Measurements from ENCODE around the gene STS. TPM values are rescaled to one million over a fixed set of nuclear protein-coding genes. Genes with fewer than 3 reads are reported as not detected.
A peak's percentile ranks its signal among the peaks of the same experiment; 100 is the strongest.

STS gene
- total and polyA plus RNA-seq, 2 donors from 2014 or later, result 2.7 to 13.4 TPM

- H3K9ac ChIP-seq (ENCODE audit: low read length in 3 of 3), result no peak overlapping the region
- H3K36me3 ChIP-seq (ENCODE audit: control insufficient read depth in 2 of 3, insufficient read depth in 3 of 3, low read length in 3 of 3), result no peaks in the 10 kb centered on the region
- H3K27ac ChIP-seq (ENCODE audit: low read depth in 2 of 2, low read length in 2 of 2), result no peak overlapping the region
- H3K4me1 ChIP-seq (ENCODE audit: control insufficient read depth in 2 of 3, insufficient read depth in 2 of 3, low read depth in 1 of 3, low read length in 3 of 3), result peaks cover 0 to 20% (median 3%) of the 10 kb centered on the region in 3 donors
- FAIRE-seq, result peak; percentile 49
- intact Hi-C loops (cut with DNase I), result no loop called here
- TF ChIP-seq, protein P1, sequence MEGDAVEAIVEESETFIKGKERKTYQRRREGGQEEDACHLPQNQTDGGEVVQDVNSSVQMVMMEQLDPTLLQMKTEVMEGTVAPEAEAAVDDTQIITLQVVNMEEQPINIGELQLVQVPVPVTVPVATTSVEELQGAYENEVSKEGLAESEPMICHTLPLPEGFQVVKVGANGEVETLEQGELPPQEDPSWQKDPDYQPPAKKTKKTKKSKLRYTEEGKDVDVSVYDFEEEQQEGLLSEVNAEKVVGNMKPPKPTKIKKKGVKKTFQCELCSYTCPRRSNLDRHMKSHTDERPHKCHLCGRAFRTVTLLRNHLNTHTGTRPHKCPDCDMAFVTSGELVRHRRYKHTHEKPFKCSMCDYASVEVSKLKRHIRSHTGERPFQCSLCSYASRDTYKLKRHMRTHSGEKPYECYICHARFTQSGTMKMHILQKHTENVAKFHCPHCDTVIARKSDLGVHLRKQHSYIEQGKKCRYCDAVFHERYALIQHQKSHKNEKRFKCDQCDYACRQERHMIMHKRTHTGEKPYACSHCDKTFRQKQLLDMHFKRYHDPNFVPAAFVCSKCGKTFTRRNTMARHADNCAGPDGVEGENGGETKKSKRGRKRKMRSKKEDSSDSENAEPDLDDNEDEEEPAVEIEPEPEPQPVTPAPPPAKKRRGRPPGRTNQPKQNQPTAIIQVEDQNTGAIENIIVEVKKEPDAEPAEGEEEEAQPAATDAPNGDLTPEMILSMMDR (IDR thresholded peaks at IDR 0.05; ENCODE audit: borderline replicate concordance, extremely low read depth, insufficient read depth), result no peak
- H3K4me3 ChIP-seq (ENCODE audit: low read length in 3 of 3), result no peak overlapping the region
- no peak for DNase-seq
- H3K27me3 ChIP-seq (ENCODE audit: control insufficient read depth, insufficient read depth, low read length), result no peaks in the 10 kb centered on the region
- H3K9me3 ChIP-seq (ENCODE audit: control insufficient read depth in 2 of 3, insufficient read depth in 1 of 3, low read length in 3 of 3), result no peaks in the 10 kb centered on the region
Measured at GRCh38 chrX:7112071-7112470, 35.4 kb upstream of the STS start.

DNA sequence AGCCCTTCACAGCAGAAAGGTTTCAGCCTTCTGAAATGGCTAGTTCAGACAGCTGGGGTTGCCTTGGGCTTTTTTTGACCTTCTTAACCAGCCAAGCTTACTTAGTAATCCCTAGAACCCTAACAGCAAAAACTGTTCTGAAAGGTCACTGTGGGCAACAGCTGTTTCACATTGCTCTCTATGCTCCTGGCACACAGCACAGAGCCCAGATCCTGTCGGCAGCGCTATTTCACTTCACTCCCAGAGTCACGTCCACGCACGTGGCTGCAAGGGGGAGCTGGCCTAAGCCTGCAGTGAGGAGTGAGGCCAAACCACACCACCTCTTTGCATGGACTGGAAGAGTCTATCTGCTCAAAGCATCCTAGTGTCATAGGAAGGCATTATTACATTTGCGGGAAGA, 32.0 kb upstream of the STS start:
- Histone ChIP-seq H3K27me3 (ENCODE audit: control insufficient read depth, insufficient read depth, low read length) (no peaks in the 10 kb centered on the region), H3K4me3 (ENCODE audit: low read length in 3 of 3) (no peak overlapping the region), H3K36me3 (ENCODE audit: control insufficient read depth in 2 of 3, insufficient read depth in 3 of 3, low read length in 3 of 3) (no peaks in the 10 kb centered on the region), H3K9ac (ENCODE audit: low read length in 3 of 3) (no peak overlapping the region), H3K4me1 (ENCODE audit: control insufficient read depth in 2 of 3, insufficient read depth in 2 of 3, low read depth in 1 of 3, low read length in 3 of 3) (peaks cover 2 to 16% (median 3%) of the 10 kb centered on the region in 3 donors), H3K9me3 (ENCODE audit: control insufficient read depth in 2 of 3, insufficient read depth in 1 of 3, low read length in 3 of 3) (no peaks in the 10 kb centered on the region), H3K27ac (ENCODE audit: low read depth in 2 of 2, low read length in 2 of 2) (no peak overlapping the region)
- TF ChIP-seq, protein P1 (IDR thresholded peaks at IDR 0.05; ENCODE audit: borderline replicate concordance, extremely low read depth, insufficient read depth), result no peak
- FAIRE-seq (no peak), DNase-seq (no peak)
- intact Hi-C loops (cut with DNase I), result no loop called here

GRCh38 chrX:7116081-7116480, 31.4 kb upstream of the STS start:
- no peaks in the 10 kb centered on the region for H3K27me3 ChIP-seq (ENCODE audit: control insufficient read depth, insufficient read depth, low read length)
- intact Hi-C loops (cut with DNase I), result no loop called here
- no peak for DNase-seq
- H3K9ac ChIP-seq (ENCODE audit: low read length in 3 of 3), result no peak overlapping the region
- H3K4me1 ChIP-seq (ENCODE audit: control insufficient read depth in 2 of 3, insufficient read depth in 2 of 3, low read depth in 1 of 3, low read length in 3 of 3), result peaks cover 2 to 18% (median 3%) of the 10 kb centered on the region in 3 donors
- no peak for FAIRE-seq
- no peaks in the 10 kb centered on the region for H3K36me3 ChIP-seq (ENCODE audit: control insufficient read depth in 2 of 3, insufficient read depth in 3 of 3, low read length in 3 of 3)
- no peak overlapping the region for H3K27ac ChIP-seq (ENCODE audit: low read depth in 2 of 2, low read length in 2 of 2)
- no peak overlapping the region for H3K4me3 ChIP-seq (ENCODE audit: low read length in 3 of 3)
- TF ChIP-seq, protein P1 (IDR thresholded peaks at IDR 0.05; ENCODE audit: borderline replicate concordance, extremely low read depth, insufficient read depth), result no peak
- H3K9me3 ChIP-seq (ENCODE audit: control insufficient read depth in 2 of 3, insufficient read depth in 1 of 3, low read length in 3 of 3), result no peaks in the 10 kb centered on the region

DNA sequence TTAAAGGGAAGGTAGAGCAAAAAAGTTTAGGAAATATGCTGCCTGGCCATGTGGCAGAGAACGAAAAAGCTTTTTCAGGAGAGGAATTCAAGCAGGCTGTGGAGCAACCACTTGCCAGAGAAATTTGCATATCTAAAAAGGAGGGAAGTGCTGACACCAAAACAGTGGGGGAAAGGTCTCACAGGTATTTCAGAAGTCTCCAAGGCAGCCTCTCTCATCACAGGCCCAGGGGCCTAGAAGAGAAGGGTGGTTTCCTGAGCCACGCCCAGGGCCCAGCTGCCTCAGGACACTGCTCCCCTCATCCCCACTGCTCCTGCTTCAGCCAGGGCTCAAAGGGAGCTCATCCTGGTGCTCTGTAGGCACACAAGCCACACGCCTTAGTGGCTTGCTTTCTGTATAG, 29.9 kb upstream of the STS start:
- Histone ChIP-seq H3K9me3 (ENCODE audit: control insufficient read depth in 2 of 3, insufficient read depth in 1 of 3, low read length in 3 of 3) (no peaks in the 10 kb centered on the region), H3K36me3 (ENCODE audit: control insufficient read depth in 2 of 3, insufficient read depth in 3 of 3, low read length in 3 of 3) (no peaks in the 10 kb centered on the region), H3K9ac (ENCODE audit: low read length in 3 of 3) (no peak overlapping the region), H3K27ac (ENCODE audit: low read depth in 2 of 2, low read length in 2 of 2) (no peak overlapping the region), H3K27me3 (ENCODE audit: control insufficient read depth, insufficient read depth, low read length) (no peaks in the 10 kb centered on the region), H3K4me1 (ENCODE audit: control insufficient read depth in 2 of 3, insufficient read depth in 2 of 3, low read depth in 1 of 3, low read length in 3 of 3) (peaks cover 2 to 18% (median 3%) of the 10 kb centered on the region in 3 donors), H3K4me3 (ENCODE audit: low read length in 3 of 3) (no peak overlapping the region)
- FAIRE-seq (no peak), DNase-seq (no peak)
- TF ChIP-seq, protein P1 (IDR thresholded peaks at IDR 0.05; ENCODE audit: borderline replicate concordance, extremely low read depth, insufficient read depth), result no peak
- intact Hi-C loops (cut with DNase I), result no loop called here

Data from kidney (tissue), 14 donors.